ENCODE results near the gene ETV6. TPM values are rescaled to one million over a fixed set of nuclear protein-coding genes. Genes with fewer than 3 reads are reported as not detected.

ETV6 gene
- polyA plus RNA-seq, 2 of the 4 experiments (the other 2 are of a cell fraction), result 4.0 to 7.0 TPM

DNA sequence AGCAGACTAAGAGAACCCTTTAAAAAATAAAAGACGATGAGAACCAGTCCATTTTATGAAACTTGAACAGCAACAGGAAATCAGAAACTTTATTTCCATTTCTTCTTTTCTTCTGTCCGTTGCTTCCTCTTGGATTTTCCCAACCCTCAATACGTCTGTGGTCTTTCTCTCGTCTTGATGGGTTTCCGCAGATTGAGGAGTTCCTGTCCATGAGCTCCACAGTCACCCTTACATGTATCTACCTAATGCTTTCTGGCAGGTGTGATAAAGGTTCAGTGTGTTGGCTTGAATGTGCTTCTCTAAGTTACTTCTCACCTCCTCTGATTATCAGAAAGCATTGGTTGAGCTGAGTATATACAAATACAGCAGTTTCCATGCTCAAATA is 110.0 kb downstream of the ETV6 start:
- Histone ChIP-seq H3K27ac (no peak overlapping the region), H3K4me2 (no peak overlapping the region), H3K4me1 (peaks cover 7% of the 10 kb centered on the region; the same call in 2 of the 3 replicates), H3K9me3 (no peaks in the 10 kb centered on the region), H3K4me3 (no peak overlapping the region)
- no peak for FAIRE-seq
- CTCF ChIA-PET, result interaction anchor here (1.3 to 1.5 kb wide), 2 partner anchors 13 to 45 kb away, joined by 3 to 7 read pairs; no protein-coding TSS in a partner anchor
- DNase-seq (ENCODE audit: low read depth in 1 of 2, low spot score in 1 of 2), result no peak
- no peak for TF ChIP-seq CBX2 (IDR thresholded peaks at IDR 0.05; ENCODE audit: borderline replicate concordance, low read depth)
- no peak for TF ChIP-seq EP300 (IDR thresholded peaks at IDR 0.05)
- TF ChIP-seq BHLHE40 (IDR thresholded peaks at IDR 0.05; ENCODE audit: low read depth, low read length), result no peak
- no peak for TF ChIP-seq FOSL2 (IDR thresholded peaks at IDR 0.05)
- no peak for TF ChIP-seq FOSL2 (CRISPR knock-in tag; IDR thresholded peaks at IDR 0.05)
- TF ChIP-seq BCL3 (IDR thresholded peaks at IDR 0.05), result no peak
- TF ChIP-seq POLR2A (IDR thresholded peaks at IDR 0.05; ENCODE audit: low read length), result no peak
- TF ChIP-seq ZC3H11A (IDR thresholded peaks at IDR 0.05), result no peak
- TF ChIP-seq PHF8 (IDR thresholded peaks at IDR 0.05; ENCODE audit: borderline replicate concordance, low read depth), result no peak
- no peak for TF ChIP-seq NPAS2 (CRISPR knock-in tag; IDR thresholded peaks at IDR 0.05; ENCODE audit: borderline replicate concordance)
- TF ChIP-seq RFX5 (IDR thresholded peaks at IDR 0.05), result no peak
- TF ChIP-seq TP53 (CRISPR knock-in tag; IDR thresholded peaks at IDR 0.05), result no peak
- no peak for TF ChIP-seq FOSB (CRISPR knock-in tag; IDR thresholded peaks at IDR 0.05)
- TF ChIP-seq CEBPB (IDR thresholded peaks at IDR 0.05), result no peak
- TF ChIP-seq RAD21 (conservative IDR thresholded peaks at IDR 0.05 in 1 of 2, IDR thresholded peaks at IDR 0.05 in 1 of 2), result no peak
- no peak for TF ChIP-seq KDM5A (IDR thresholded peaks at IDR 0.05)
- no peak for TF ChIP-seq TFCP2L1 (CRISPR knock-in tag; IDR thresholded peaks at IDR 0.05)
- TF ChIP-seq EHMT2 (IDR thresholded peaks at IDR 0.05; ENCODE audit: low read depth), result no peak
- TF ChIP-seq, protein P1, sequence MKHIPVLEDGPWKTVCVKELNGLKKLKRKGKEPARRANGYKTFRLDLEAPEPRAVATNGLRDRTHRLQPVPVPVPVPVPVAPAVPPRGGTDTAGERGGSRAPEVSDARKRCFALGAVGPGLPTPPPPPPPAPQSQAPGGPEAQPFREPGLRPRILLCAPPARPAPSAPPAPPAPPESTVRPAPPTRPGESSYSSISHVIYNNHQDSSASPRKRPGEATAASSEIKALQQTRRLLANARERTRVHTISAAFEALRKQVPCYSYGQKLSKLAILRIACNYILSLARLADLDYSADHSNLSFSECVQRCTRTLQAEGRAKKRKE (CRISPR knock-in tag; IDR thresholded peaks at IDR 0.05; ENCODE audit: low read depth), result no peak
- no peak for TF ChIP-seq POLR2AphosphoS2 (conservative IDR thresholded peaks at IDR 0.05; ENCODE audit: low read length)
- no peak for ATAC-seq
- POLR2A ChIA-PET, result no interaction called here
- WGBS (ENCODE audit: missing lambda C conversion rate), result 91% methylated on average over 5 of the region's 5 CpGs

GRCh38 chr12:11759899-11760298 is 110.4 kb downstream of the ETV6 start:
- CTCF ChIA-PET, result interaction anchor here (1.3 to 1.5 kb wide), 2 partner anchors 13 to 45 kb away, joined by 3 to 7 read pairs; no protein-coding TSS in a partner anchor
- no peak for FAIRE-seq

More at GRCh38 chr12:11759899-11760298, 110.4 kb downstream of the ETV6 start:
- WGBS (ENCODE audit: missing lambda C conversion rate), result 91% methylated on average over 3 of the region's 3 CpGs
- ATAC-seq, result no peak
- Histone ChIP-seq H3K9me3 (no peaks in the 10 kb centered on the region), H3K27ac (no peak overlapping the region), H3K4me3 (no peak overlapping the region), H3K4me1 (peaks cover 7% of the 10 kb centered on the region; the same call in 2 of the 3 replicates), H3K4me2 (no peak overlapping the region)
- POLR2A ChIA-PET, result no interaction called here
- no peak for DNase-seq (ENCODE audit: low read depth in 1 of 2, low spot score in 1 of 2)
- TF ChIP-seq FOSL2 (IDR thresholded peaks at IDR 0.05), result no peak
- TF ChIP-seq FOSL2 (CRISPR knock-in tag; IDR thresholded peaks at IDR 0.05), result no peak
- TF ChIP-seq ZC3H11A (IDR thresholded peaks at IDR 0.05), result no peak
- TF ChIP-seq, protein P2, sequence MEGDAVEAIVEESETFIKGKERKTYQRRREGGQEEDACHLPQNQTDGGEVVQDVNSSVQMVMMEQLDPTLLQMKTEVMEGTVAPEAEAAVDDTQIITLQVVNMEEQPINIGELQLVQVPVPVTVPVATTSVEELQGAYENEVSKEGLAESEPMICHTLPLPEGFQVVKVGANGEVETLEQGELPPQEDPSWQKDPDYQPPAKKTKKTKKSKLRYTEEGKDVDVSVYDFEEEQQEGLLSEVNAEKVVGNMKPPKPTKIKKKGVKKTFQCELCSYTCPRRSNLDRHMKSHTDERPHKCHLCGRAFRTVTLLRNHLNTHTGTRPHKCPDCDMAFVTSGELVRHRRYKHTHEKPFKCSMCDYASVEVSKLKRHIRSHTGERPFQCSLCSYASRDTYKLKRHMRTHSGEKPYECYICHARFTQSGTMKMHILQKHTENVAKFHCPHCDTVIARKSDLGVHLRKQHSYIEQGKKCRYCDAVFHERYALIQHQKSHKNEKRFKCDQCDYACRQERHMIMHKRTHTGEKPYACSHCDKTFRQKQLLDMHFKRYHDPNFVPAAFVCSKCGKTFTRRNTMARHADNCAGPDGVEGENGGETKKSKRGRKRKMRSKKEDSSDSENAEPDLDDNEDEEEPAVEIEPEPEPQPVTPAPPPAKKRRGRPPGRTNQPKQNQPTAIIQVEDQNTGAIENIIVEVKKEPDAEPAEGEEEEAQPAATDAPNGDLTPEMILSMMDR (IDR thresholded peaks at IDR 0.05), result no peak
- TF ChIP-seq GATA3 (IDR thresholded peaks at IDR 0.05; ENCODE audit: borderline replicate concordance), result no peak
- TF ChIP-seq POLR2A (IDR thresholded peaks at IDR 0.05; ENCODE audit: low read length), result no peak
- no peak for TF ChIP-seq MAX (IDR thresholded peaks at IDR 0.05)
- TF ChIP-seq E2F6 (IDR thresholded peaks at IDR 0.05; ENCODE audit: borderline replicate concordance, low read depth), result no peak
- TF ChIP-seq NR3C1 (IDR thresholded peaks at IDR 0.05), result no peak
- TF ChIP-seq, protein P3, sequence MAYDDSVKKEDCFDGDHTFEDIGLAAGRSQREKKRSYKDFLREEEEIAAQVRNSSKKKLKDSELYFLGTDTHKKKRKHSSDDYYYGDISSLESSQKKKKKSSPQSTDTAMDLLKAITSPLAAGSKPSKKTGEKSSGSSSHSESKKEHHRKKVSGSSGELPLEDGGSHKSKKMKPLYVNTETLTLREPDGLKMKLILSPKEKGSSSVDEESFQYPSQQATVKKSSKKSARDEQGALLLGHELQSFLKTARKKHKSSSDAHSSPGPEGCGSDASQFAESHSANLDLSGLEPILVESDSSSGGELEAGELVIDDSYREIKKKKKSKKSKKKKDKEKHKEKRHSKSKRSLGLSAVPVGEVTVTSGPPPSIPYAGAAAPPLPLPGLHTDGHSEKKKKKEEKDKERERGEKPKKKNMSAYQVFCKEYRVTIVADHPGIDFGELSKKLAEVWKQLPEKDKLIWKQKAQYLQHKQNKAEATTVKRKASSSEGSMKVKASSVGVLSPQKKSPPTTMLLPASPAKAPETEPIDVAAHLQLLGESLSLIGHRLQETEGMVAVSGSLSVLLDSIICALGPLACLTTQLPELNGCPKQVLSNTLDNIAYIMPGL (CRISPR knock-in tag; IDR thresholded peaks at IDR 0.05; ENCODE audit: borderline replicate concordance), result no peak
- no peak for TF ChIP-seq TP53 (CRISPR knock-in tag; IDR thresholded peaks at IDR 0.05)
- TF ChIP-seq ELK1 (IDR thresholded peaks at IDR 0.05; ENCODE audit: low read depth, low read length), result no peak
- TF ChIP-seq PBX3 (IDR thresholded peaks at IDR 0.05), result no peak

Measured in A549 (cell line).